GM18499 (cell line): ENCODE data around the gene ALDH1B1.

Experiments
- ATAC-seq: cut with Tn5 transposase; IDR thresholded peaks from one replicate; pipeline ENCODE4 v1.9.1; 2021; ENCODE audit warnings: moderate number of reproducible peaks; ENCODE audit not compliant: insufficient read depth, unreplicated experiment

Gene ALDH1B1

GRCh38 chr9:38412751-38413150 is 20.2 kb downstream of the ALDH1B1 start:
- ATAC-seq = no peak

- ATAC-seq = no peak
Observed at GRCh38 chr9:38413283-38413682, 20.8 kb downstream of the ALDH1B1 start.

GRCh38 chr9:38414040-38414723 is 21.7 kb downstream of the ALDH1B1 start:
- ATAC-seq = no peak

- ATAC-seq = no peak
Observed at GRCh38 chr9:38415856-38416255, 23.4 kb downstream of the ALDH1B1 start.

GRCh38 chr9:38416461-38416860 is 24.0 kb downstream of the ALDH1B1 start:
- no peak for ATAC-seq

- ATAC-seq = peak; percentile 51
Observed at GRCh38 chr9:38417003-38417945, 24.8 kb downstream of the ALDH1B1 start.

DNA sequence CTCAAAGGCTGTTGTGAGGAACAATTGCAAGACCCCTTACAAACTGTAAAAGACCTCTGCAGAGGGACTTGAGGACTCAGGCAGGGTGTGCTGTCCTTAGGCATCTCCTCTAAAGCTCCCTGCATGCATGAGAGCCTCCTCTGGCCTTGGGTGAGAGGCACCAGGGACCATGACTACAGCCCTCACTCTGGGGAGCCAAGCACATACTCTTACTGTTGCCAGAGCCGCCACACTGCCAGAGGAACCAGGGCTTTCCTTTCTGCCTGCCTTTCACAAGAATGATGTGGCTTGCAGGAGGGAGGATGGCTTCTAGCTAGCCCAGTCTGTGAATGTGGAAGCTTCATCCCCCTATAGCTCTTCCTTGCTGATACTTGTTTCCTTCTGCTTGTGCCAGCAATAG is 25.9 kb downstream of the ALDH1B1 start:
- ATAC-seq = no peak

GRCh38 chr9:38419181-38419580 is 26.7 kb downstream of the ALDH1B1 start:
- no peak for ATAC-seq

- ATAC-seq = no peak
Observed at GRCh38 chr9:38421498-38422211, 29.2 kb downstream of the ALDH1B1 start.

- ATAC-seq = no peak
Observed at GRCh38 chr9:38422555-38423260, 30.2 kb downstream of the ALDH1B1 start.

DNA sequence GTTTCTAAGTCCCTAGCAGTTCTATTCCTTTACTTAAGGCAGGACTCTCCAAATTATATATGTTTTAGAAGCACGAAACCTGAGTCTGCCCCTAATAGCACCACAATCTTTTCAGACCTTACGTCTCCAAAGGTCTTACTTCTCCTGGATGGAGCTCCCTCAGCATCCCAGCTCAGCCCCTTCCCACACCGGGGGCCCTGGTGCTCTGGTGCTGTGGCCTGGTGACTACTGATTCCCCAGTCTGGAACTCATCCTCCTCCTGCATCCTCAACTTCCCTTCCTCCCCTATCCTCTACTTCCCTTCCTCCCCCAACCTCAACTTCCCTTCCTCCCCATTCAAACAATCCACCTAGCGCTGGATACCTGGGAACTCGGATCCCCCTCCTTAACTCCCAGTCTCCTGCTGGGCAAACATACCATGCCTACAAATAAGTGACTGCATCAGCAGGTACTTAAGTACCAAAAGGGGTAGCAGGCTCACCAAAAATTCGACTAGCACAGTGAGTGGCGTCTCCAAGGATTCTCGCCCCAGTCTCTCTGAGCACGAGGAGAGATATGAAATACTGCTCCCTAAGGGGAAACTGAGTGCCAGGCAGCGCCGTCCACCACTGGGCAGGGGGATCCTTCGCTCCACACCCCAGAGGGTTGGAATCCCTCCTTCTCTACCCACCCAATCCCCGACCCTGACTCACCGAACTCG is 30.9 kb downstream of the ALDH1B1 start:
- no peak for ATAC-seq

DNA sequence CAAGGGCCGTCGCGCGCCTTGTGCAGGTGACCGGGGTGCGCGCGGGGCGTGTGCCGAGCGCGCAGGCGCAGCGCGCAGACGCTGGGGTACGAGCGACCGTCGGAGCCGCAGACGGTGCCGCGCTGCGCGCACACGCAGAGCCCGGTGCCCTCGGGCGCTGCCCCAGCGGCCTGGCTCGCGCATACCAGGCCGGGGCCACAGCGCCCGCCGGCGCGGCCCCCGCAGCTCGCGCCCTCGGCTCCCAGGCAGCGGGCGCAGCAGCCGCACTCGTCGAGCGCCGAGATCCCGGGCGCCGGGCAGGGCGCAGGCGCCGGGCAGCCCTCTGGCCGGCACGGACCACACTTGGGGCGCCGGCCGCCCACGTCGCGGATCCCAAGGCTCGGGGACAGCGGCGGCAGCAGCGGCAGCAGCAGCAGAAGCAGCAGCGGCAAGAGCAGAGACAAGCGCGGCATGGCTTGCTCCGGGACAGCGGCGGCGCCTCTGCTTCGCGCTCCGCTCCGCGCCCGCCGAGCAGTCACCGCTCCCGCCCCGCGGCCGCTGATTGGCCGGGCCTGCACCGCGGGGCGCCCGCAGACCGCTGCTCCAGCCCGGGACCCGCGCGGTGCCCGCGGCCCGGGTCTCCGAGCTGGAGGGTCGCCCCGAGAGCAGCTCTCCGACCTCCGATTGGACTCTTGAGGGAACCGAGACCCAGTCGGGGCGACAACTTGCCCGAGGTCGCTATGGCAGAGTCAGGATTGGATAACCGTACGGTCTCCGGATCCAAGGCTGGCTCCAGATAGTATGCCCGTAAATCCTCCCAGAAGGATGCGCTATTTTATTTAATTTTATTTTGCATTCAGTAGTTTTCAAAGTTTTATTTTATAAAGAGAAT is 31.7 kb downstream of the ALDH1B1 start, which contains the start of gene IGFBPL1:
TSS of gene IGFBPL1 (minus strand) at position 482 of the 871 bp plus-strand sequence. CDS start at position 452, 30 bp downstream.
- ATAC-seq = no peak

DNA sequence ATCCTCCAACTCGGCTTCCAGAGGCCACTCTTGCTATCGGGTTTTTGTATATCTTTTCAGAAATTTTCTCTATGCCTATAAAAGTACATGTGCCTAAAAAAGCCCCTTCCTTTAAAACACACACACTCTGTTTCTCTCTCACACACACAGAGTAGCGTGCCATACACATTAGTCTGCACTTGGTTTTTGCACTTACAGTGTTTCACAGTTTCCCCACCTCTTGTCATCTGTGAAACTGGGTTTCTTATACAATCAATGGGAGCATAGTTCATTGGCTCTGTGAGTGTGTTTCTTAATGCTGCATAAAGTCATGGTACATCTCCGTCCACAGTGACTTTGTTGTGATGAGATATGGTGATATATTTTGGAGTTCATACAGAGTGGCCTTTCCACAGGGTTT is 32.4 kb downstream of the ALDH1B1 start:
- ATAC-seq = no peak

GRCh38 chr9:38428062-38428461 is 35.6 kb downstream of the ALDH1B1 start:
- no peak for ATAC-seq

DNA sequence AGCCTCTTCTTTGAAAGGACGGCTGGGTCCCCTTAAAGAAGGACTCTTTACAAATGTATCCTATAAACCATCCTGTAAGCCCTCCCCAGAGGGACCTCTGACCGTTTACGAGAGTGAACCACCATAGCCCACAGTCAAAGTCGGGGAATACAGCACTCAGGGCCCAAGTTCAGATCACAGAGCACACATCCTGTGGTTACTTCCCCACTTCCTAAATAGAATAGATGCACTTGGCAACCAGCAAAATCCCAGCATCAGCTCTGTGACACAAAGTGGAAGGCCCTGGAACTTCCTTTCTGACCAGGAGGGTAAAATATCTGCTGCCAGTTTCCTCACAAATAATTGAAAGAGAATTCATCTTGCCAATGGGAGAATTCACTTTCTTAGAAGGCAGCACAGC is 38.6 kb downstream of the ALDH1B1 start:
- ATAC-seq = no peak

- ATAC-seq = no peak
Observed at GRCh38 chr9:38432922-38433510, 40.5 kb downstream of the ALDH1B1 start.

DNA sequence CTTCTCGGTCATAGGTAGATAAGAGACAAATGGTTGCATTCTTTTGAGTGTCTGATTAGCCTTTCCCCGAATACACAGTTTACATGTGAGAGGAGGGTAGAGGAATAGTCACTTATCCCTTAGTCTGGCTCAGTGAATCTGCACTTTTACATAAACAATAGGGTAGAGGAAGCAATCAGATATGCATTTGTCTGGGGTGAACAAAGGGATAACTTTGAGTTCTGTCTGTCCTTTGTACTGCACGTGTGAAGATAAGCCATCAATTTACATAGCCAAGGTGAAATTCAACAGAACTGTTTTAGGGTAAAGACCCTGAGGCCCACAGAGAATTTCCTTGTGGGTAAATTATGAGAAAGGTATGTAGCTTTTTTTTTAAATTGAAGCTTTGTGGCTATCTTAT is 41.9 kb downstream of the ALDH1B1 start:
- no peak for ATAC-seq

DNA sequence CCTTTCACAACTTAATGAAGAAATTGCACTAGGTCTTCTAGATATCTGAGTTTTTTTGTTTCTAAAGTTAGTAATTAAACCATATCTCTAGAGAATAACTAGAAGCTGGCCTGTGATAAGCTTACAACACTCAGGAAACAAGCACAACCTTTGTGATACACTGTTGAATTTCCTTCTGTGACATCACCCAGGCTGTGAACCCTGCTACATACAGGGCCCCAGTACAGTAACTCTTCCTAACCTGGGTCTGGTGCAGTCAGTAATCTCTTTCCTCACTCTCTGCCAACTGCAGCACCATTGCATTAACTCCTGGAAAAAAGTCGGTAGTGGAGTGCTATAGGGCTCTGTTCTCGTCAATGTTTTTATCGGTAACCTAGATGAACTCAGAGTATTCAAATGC is 42.4 kb downstream of the ALDH1B1 start:
- ATAC-seq = no peak
